ENCODE results near the gene DBNDD2.

GRCh38 chr20:45448270-45448669 lies 40.2 kb downstream of the DBNDD2 start:
- TF ChIP-seq CTCF (conservative IDR thresholded peaks at IDR 0.05; ENCODE audit: low read depth, low read length): no peak
- TF ChIP-seq EZH2 (IDR thresholded peaks at IDR 0.05; ENCODE audit: borderline replicate concordance, low read depth, low read length, poor library complexity, severe bottlenecking): no peak
